ENCODE data around the gene TSPAN7. TPM values are rescaled to one million over a fixed set of nuclear protein-coding genes. Genes with fewer than 3 reads are reported as not detected.

The TSPAN7 gene
- polyA plus RNA-seq, 1 donor: 122 TPM

DNA sequence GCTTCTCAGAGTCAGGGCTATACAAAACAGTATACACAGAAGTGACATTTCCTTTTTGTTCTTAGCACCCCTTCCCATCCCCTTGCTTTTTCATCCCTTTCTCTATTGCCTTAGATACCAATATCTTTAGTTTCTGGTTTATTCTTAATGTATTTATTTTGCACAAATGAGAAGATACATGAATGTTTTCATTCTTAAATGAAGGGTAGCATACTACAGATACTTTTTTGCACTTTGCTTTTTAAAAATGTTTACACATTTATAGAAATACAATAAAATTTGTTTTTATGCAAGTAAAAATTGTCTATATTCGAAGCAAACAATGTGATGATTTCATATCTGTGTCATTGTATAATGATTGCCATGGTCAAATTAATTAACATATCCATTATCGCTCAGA is 33.1 kb downstream of the TSPAN7 start:
- DNase-seq (ENCODE audit: low read depth): no peak

DNA sequence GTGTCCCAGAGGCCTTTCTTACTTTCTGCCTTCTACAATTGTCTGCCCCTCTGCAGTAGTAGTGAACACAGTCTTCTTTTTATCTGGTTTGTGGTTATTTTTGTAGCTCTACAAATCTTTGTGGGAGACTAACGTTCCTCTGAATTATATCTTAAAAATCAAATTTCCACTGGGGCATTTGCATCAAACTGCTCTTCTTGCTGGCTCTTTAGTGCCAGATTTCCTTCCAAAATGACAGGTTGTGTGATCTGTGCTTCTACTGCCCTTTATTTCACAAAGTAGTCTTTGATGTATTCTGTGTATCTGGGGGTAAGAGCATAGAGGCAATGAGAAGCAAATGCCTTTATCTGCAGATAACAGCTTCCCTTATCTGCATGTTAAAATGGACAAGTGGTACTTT is 34.5 kb downstream of the TSPAN7 start:
- no peak for DNase-seq (ENCODE audit: low read depth)

DNA sequence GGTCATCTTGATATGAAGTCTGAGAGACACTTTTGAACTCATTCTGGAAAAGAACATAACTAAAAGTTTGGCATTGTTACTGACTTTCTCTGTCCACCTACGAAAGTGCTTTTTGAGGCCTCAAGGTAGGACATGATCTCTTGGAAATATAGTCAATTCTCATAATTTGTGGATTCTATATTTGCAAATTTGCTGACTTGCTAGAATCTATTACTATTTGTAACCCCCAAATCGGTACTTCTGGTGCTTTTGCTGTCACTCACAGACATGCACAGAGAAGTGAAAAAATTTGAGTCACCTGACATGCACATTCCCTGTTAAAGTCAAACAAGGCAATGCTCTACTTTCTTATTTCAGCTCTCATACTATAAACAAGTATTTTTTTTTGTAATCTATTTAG is 35.6 kb downstream of the TSPAN7 start:
- no peak for DNase-seq (ENCODE audit: low read depth)

DNA sequence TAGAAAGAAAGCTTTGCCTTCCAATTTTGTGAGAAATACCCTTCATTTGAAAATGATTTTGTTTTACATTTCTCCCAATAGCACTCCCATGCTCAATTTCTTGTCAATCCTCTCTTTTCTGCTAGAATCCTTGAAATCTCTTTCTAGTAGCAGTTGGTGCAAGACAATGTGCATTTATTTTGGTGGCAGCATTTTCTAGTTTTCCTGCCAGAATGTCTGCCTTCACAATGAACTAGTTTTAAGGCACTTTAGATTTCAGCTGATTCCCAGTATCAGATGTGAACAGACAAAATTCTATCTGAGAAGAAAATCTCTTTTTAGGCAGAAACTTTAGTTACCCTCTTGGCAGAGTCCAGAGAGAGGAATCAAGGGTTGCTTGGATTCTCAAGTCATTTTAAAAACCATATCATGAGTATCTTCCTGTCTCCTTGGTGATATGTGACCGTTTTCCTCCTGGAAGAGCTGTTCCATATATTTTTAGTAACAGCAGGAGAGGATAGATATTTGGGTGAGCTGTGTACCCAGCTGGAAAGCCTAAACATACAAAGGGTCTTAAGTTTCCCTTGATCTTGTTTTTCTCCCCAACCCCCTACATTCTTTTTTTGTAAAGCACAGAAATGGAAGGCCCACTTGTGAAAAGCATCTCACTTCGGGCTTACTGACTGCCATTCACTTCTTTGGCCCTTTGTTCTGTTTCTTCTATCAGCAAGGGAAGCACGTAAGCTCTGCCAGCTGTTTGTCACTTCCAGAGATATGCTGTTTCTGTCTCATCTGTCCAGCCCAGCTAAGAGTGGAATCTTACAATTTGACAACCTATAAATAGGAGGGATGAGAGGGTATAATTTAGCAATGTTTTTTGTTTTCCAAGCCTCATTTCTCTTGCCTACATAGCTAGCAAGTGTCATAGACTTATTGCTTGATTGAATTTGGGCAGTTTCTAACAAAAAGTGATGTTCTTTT is 38.7 kb downstream of the TSPAN7 start:
- DNase-seq (ENCODE audit: low read depth): no peak

DNA sequence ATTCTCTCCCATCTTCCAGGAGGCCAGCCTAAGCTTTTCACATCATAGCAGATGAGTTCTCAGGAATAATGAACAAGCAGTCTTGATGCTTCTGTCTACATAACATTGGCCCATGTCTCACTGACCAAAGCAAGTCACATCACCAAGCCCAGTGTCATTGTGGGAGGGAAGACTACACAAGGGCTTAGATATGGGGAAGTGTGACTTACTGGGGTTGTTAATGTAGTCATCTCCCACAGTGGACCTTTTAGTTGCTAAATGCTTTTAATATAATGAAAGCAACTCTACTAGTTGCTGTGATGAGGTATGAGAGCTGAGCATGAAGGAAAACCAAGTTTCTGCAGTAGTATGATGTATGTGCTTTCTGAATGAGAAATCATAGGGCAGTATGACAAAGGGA is 40.5 kb downstream of the TSPAN7 start:
- no peak for DNase-seq (ENCODE audit: low read depth)

DNA sequence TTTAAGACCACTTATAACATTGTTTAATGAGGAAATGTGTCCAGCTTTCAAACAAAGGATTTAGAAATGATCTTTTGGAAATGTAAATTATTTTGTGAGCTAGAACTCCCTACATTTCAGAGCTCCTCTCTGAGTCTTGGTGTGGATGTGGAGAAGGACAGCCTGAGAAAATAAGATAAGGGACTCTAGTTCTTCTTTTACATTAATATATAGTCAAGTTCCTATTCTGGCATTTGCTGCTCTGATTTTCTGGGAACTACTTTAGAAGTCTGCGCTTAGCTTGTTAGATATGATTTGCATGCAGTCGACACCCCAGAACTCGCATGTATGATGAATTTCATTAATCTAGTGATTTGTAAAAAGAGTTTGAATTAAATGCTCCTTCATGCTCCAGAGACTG is 45.5 kb downstream of the TSPAN7 start:
- no peak for DNase-seq (ENCODE audit: low read depth)

DNA sequence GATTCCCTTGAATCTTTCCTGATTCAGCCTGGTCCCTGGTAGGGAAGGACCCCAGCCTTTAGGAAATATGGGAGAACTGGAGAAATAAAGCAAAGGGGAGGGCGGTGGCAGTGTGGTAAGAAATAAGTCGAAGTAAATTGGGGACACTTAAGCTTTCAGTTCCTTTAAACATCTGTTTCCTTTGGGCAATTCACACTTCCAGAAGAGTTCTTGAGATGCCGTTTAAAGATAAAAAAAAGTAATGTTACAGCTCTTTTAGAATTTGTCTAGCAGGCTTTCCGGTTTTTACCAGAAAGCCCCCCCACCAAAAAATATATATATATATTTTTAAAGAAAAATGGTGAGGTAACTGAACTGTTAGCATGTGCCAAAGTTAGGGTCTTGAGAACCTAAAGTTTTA is 46.6 kb downstream of the TSPAN7 start:
- no peak for DNase-seq (ENCODE audit: low read depth)

DNA sequence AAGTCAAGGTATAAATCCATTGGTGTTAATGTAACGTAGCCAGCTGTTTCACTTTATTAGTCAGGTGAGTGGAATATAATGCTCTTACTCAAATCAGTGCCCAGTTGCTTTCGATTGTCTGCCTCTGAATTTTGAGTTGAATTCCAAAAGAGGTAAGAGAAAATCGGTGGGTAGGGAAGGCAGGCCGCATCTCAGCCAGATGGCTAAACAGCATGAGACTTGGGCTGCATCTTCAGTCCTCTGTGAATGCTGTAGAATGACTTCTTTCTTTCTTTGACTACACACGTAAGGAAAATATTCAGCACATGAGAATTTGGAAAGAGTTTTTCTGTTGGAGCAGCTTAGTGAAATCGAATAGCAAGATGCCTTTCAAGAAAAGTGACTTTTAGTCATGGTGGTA is 49.5 kb downstream of the TSPAN7 start:
- no peak for DNase-seq (ENCODE audit: low read depth)

DNA sequence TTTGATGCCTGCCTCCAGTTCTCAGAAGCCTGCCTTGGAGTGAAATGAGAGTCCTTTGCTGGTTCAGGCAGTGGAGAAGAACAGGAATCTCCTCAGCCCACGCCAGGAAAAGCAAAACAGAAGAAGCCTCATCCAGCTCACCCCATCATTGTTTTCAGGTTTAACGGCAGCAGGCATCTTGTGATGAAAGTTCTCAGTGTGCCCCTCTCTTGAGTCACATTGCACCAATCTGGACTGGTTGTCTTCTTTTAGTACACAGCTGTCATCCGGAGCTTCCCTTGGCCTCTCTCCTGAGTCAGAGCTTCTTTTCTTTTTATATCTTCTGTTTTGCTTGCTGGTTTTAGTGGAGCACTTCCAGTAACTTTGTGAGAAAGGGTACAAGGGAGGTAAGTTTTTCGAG is 50.9 kb downstream of the TSPAN7 start:
- DNase-seq (ENCODE audit: low read depth): no peak

DNA sequence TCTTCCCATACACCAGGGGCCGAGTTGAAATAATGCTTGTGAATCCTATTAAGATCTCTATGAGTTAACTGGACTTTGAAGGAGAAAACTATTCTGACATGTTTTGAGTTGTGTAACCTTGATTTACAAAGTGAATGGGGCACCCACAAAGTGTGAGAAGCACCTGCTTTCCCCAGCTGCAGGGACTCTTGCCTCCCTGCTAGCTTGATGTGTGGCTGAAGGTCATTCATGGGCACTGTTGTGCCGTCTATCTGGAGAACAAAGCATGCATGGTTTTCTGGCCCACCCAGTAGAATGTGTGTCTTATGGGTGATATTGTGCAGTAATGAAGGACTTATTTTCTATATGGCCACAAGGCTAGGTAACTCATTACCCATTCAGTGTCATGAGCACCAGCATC is 53.1 kb downstream of the TSPAN7 start:
- DNase-seq (ENCODE audit: low read depth): no peak

DNA sequence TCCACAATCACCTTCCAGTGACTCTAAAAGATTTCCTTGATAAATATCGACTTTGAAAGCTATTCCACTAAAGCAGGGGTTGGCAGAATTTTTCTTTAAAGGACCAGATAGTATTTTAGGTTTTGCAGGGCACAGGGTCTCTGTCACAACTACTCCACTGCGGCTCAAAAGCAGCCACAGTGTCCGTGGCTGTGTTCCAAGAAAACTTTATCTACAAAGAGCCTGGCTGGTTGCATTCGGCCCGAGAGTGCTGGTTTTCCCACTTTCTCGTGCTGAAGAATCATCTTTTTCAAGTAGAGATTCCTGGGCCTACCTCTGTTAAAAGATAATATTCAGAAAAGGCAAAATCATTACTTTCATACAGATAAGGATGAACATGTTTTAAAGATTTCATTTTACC is 55.6 kb downstream of the TSPAN7 start:
- DNase-seq (ENCODE audit: low read depth): no peak

DNA sequence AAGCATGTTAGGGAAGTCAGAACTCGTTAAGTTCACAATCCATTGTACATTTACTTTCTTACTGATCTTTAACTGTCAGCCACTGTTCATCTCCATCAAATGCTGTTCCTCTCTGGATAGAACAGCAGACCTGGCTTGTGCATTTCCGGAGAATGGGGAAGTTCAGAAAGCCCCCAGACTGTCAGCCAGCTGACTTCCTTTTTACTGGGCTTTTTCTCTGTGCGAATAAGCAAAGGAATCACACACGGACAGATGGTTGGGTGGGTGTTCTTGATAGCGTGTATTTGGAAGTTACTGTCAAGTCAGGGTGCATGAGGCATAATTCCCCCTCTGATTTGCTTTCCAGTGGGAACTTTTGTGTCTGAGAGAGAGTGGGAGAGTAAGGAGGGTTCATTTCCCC is 56.8 kb downstream of the TSPAN7 start:
- no peak for DNase-seq (ENCODE audit: low read depth)

DNA sequence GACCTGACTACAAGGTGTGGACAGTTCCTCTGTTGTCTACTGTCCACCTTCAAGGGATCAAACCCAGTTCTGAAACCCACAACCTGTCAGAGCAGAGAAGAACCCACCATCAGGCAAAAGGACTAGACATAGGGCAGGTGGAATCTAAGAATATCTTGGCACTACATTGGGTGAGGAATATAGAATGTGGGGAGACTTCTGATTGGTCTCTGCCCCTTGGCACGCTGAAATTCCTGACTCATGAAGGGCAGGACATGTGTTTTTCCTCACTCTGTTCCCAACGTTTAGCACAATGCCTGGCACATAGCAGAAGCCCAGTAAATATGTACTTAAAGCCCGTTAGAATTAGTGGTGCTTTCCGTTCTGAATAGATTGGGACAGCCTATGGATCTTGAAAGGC is 59.3 kb downstream of the TSPAN7 start:
- no peak for DNase-seq (ENCODE audit: low read depth)

DNA sequence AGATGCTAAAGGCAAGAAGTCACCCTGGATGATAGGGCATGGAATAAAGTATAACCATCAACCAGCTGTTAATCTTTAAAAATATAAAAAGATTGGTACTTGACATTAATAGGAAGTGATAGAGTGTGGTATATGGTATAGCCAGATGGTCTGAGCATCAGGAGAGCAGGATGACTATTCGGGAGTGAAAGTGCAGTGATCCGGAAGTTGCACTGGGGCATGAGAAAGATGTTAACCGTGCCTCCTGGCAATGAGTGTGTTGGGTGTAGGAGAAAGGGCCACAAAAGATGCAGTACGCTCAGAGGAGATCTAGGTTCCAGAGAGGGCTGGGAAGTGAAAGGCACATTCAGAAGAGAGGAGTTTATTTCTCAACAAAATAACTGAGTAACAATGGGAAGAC is 65.0 kb downstream of the TSPAN7 start:
- no peak for DNase-seq (ENCODE audit: low read depth)

DNA sequence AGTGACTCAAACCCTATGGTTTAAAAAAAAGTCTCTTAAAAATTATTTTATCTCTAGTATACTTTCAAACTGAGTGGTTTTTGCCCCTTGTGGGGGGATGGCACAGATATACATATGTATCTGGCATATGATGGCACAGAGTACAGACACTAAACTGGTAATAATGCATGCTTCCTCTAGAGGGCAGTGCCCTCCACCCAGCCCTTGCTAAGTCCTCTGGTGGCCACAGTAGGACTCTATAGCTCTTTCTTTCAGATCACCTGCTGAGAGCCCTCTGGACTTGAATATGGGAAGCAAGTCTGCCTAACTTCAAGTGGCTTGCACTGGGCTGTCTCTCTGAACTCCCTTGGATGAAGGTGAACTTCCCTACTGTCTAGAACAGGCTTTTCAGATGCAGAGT is 66.3 kb downstream of the TSPAN7 start:
- no peak for DNase-seq (ENCODE audit: low read depth)

DNA sequence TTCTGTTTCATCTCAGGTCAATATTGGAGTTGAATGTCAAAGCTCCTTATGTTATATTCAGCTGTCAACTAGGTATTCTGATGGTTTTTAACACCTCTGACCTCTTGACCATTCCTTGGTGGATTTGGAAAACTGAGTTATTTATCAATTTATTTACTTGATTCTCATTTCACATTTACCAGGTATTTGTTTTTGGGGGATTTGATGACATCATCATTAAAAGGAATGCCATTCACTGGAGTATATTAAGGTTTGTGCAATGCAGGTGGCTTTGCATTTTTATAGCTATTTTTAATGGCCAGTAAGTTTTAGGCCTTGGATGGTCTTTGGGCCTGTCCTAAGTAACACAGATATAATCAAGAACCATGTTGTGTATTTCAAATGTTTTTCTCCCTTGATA is 67.2 kb downstream of the TSPAN7 start:
- DNase-seq (ENCODE audit: low read depth): no peak

DNA sequence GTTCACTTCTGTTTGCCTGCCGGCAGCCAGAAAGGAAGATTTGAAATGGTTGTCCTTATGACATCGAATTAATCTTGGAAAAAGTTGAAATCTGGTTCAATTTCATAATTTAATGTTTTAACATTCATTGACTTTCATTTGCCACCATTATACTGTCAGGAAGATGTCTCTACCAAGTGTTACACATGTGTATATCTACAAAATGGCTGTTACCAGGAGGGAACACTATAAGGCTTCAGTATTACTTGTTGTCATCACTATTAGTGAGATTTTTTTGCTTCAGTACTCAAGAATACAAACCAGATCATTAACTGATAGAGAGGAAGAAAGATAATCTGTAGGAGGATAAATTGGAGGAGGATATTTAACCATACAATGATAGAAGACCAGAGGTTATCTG is 71.2 kb downstream of the TSPAN7 start:
- DNase-seq (ENCODE audit: low read depth): no peak

DNA sequence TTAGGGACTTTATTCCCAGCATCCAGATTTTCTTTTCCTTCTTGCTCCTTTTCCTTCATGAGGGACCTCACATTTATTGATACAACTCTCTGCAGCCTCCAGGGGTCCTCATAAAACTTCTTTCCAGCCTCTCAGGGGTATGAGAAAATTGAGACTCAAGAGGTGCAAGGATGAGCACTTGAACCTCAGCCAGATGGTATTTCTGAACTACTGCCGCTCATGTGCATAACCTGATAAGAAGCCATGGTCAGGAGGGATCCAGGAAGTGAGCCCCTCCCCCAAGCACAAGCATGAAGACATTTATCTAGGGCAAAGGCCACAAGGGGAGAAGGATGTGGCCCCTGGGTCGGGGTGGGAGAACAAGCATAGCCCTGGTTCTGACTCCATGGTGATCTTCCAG is 73.3 kb downstream of the TSPAN7 start:
- no peak for DNase-seq (ENCODE audit: low read depth)

DNA sequence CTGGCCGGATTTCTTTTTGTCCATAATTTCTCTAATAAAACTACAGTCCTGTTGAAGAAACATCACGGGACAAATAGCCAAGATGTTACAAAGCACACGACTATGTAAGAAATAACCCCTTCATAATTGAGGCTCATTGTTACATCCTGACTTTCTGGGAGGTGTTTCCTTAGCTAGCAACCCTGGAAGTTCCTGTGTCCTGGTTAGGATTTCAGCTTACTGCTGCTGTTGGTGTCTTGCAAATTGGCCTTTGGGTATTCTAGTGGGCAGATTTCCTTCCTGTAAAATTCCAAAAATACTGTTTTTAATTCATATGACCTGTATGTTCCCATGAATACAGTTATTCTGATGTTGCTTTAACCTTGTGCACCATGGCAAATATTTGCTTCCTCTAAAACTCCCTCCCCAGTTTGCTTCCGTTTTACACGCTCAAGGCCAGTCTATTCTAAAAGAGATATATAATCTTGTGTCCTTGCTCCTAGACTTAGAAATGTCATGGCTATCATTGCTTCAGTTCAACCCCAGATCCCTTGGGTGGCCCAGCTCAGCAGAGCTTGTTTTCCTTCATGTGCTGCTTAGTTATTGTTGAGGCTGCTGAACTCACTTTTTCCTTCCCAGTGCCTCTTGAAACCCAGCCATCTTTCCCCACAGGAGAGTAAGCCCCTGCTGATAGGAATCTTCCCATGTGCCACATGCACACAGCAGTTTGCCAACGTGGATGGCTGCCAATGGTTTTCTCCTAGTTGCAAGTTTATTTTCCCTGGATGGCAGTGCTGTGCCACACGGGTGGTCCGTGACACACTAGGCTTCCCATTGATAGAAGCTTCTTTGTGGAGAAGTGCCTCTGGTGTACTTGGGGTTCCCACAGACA is 75.8 kb downstream of the TSPAN7 start:
- DNase-seq (ENCODE audit: low read depth): no peak

DNA sequence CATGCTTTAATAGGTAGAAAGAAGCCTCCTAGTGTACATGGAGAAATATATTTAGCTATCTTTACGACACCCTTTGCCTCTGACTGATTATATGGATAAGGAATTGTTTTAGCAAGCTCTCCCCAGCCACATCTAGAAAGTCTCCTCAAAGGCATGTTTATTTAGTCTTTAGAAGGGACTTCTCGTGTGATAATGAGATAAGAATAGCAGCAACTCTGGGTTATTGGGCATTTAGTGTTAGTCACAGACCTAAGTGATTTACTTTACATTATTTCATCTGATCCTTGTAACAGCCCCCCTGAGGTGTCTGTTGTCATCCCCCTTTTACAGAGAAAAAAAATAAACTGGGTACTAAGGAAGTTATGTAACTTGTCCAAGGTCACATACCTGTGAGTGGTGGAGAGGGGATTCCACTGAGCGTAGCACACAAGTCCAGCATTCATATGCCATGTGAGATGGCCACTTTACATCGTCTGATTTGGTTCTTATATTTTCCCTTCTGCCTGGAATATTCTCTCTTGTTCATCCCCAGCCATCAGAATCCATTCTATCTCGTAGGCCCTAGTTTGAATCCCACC is 77.7 kb downstream of the TSPAN7 start:
- DNase-seq (ENCODE audit: low read depth): no peak

DNA sequence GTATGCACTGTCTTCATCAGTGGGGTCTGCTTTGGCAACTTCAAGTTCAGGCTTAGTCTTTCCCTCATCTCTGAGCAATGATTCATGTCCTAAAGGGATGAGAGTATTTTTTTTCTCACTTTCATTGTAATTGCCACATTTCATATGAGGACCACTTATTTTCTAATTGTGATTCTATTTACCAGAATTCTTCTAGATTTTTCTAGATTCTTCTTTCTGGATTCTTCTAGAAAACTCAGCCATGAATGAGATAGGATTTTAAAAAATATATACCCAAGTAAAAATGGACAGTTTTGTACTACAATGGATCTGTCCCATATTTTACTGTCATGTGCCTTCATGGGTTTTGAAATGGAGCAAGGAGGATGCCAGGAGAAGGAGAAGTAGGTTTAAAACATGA is 78.4 kb downstream of the TSPAN7 start:
- DNase-seq (ENCODE audit: low read depth): no peak

DNA sequence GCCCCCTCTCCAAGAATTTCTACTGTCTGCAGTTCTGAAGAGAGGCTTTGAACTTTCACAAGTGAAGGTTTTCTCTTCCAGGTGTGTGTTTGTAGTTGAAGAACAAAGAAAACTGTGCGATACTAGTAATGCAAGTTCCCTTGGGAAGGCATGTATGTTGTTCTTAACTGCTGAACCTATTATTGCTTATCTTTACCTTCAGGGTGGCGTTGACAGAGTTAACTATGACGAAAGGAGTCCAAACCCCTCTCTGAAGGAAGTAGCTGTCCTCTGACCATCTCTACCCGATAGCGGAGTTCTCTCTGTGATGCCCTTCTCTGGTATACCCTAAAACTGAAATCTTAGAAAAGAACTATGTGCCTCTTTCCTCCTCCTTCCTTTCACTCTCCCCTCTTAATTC is 79.9 kb downstream of the TSPAN7 start:
- DNase-seq (ENCODE audit: low read depth): no peak

DNA sequence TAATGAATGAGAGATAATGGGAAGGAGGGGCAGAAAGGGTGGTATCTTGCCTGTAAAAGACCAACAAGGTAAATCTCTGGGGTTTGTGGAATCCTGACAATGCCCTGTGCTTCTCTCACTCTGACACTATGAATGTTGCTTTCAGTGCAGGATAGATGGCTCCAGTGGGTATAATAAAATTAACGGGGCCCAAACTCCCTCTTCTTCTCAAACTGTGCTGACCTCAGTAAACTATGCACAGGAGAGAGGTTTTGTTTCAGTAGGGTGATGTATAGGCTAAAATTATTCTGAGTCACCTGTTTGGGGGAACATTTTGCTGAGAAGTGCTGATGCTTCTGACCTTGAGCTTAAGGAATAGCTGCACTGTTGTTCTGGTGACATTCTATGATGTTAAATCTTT is 82.6 kb downstream of the TSPAN7 start:
- DNase-seq (ENCODE audit: low read depth): no peak
